G401.6 (cell line): ENCODE measurements around the gene GSG1L.
"Not testable (repeated sequence)": the region's sequence is repeated elsewhere in the genome, so short reads cannot be mapped to it uniquely, and the experiment has no call there.

Experiments used
- FAIRE-seq: peaks from 2 replicates; lab custom pipeline; 2012; peaks lifted over from hg19 to GRCh38; lab: Jason Lieb, UNC

The GSG1L gene

DNA sequence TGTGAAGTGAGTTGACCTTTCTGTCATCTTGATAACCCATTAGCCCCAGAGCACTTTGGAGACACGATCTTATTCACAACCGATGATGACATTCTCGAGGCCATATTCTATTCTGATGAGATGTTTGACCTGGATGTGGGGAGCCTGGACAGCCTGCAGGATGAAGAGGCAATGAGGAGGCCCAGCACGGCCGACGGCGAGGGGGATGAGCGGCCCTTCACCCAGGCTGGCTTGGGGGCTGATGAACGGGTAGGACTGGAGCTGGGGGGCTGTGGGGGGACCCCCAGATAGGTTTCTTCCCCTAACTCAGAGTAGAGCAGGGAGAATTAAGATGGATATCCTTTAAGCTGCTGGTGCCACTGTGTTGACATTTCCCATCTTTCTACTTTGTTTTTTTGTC is 311.8 kb downstream of the GSG1L start:
- FAIRE-seq: no peak

- FAIRE-seq: no peak
These were observed 312.3 kb downstream of the GSG1L start for GRCh38 chr16:27751233-27751632.

DNA sequence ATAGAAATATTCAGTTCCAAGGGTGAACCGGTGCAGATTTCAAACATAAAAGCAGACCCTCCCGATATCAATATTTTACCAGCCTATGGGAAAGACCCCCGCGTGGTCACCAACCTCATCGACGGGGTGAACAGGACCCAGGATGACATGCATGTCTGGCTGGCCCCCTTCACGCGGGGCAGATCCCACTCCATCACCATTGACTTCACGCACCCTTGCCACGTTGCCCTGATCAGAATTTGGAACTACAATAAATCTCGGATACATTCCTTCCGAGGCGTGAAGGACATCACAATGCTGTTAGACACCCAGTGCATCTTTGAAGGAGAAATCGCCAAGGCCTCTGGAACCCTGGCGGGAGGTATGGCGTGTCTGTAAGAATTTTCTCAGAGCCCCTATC is 313.6 kb downstream of the GSG1L start:
- no peak for FAIRE-seq

GRCh38 chr16:27749547-27749875 is 314.0 kb downstream of the GSG1L start:
- no peak for FAIRE-seq

- no peak for FAIRE-seq
These were observed 314.5 kb downstream of the GSG1L start for GRCh38 chr16:27748868-27749546.

GRCh38 chr16:27747946-27748345 is 315.6 kb downstream of the GSG1L start:
- FAIRE-seq: no peak

GRCh38 chr16:27746076-27746855 is 317.2 kb downstream of the GSG1L start:
- no peak for FAIRE-seq

GRCh38 chr16:27745348-27745747 is 318.2 kb downstream of the GSG1L start:
- FAIRE-seq: no peak

DNA sequence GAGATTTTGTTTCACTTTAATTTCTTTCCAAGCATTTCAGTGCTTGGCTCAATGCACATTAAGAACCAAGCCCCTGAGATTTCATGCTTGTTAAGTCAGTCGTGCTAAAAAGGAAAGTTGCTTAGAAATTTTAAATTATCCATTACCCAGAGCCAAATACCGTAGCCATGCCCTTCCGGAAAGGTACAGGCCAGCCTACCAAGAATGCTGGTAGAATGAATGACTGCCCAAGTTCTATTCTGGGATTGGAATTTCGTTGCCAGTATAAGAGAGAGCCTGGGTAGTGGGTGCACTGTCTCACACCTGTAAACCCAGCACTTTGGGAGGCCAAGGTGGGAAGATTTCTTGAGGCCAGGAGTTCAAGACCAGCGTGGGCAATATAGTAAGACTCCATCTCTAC is 319.6 kb downstream of the GSG1L start:
- FAIRE-seq: no peak

GRCh38 chr16:27743001-27743400 is 320.5 kb downstream of the GSG1L start:
- not testable (repeated sequence) for FAIRE-seq

DNA sequence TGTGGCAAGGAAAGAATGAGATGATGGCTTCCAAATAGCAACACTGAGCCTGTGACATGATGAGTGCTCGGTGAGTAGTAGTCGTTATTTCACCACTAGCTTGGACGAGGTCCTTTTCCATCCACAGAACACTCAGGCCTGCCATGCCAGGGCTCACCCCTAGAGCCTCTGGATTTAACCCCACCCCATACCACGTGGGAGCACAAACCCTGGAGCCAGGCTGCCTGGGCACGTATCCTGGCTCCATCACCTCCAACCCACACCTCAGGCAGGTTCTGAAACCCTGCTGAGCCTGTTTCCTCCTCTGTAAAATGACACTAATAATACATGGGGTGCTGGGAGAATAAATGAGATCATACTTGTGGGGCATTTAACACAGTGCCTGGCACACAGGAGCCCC is 321.2 kb downstream of the GSG1L start:
- no peak for FAIRE-seq

- FAIRE-seq: no peak
These were observed 322.9 kb downstream of the GSG1L start for GRCh38 chr16:27740496-27741201.

DNA sequence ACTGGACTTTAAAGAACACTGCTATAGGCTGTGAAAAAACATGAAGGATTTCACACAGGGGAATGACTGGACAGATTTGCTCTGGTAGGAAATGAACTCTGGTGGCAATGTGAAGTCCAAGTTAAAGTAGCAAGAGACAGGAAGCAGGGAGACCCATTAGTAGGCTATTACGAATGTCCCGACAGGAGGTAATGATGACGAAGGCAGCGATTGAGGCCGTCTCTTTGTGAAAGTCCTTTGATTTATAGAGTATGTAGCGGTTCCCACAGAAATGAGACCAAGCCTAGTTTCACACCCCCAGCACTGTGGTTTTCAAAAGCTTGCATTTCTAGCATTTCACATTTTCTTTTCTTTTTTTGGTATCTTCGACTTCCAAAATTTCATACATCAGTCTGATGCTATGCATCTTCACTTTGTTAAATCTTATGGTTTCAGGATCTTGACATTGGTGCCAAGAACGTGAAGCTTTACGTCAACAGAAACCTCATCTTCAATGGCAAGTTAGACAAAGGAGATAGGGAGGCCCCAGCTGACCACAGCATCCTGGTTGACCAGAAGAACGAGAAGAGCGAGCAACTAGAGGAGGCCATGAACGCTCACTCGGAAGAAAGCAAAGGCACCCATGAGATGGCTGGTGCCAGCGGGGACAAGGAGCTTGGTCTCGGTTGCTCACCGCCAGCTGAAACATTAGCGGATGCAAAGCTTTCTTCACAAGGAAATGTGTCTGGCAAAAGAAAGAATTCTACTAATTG is 323.7 kb downstream of the GSG1L start:
- FAIRE-seq: no peak

DNA sequence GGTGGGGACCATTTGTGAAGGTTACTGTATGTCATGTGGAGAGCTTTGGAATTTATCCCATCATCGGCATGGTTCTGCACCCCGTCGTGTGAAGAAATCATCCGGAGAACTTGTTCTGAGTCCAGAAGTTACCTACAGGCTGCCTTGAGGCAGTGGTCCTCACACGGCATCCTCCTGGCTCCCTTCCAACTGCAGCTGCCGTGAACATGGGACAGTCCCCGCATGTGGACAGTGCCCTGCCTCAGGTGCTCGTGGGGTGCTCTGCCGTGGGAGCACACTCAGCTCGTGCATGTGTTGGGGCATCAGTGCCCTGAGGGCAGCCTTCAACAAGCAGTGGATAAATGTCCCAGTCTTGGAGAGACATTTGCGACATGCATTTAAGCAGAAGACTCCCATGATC is 324.9 kb downstream of the GSG1L start:
- FAIRE-seq: no peak
